ENCODE results near the gene ZNF354C. TPM values are rescaled to one million over a fixed set of nuclear protein-coding genes. Genes with fewer than 3 reads are reported as not detected.

ZNF354C gene
- total and polyA plus RNA-seq, 7 donors = 0.23 to 12.1 (median 7.7) TPM

DNA sequence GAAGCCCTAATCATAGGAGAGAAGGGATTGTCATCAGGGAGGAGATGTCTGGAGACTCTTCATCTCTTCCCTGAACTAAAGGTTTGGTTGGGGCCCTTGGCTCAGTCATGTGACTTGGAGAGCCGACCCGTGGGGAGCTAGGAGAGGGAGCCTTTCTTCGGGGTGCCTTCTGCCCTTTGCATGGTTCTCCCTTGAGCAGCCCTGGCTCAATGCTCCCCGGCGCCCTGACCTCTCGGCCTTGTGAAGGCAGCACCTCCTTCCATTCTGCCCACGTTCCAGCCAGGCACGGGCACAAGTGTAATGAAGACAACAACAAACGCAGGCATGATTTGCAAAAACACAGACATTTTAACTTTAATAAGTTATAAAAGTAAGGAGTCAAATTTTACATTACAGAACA is 50.4 kb downstream of the ZNF354C start:
- no peak for DNase-seq
- intact Hi-C loops (cut with DNase I) = no loop called here
- TF ChIP-seq CTCF (IDR thresholded peaks at IDR 0.05) (no peak), EP300 (IDR thresholded peaks at IDR 0.05) (no peak), POLR2A (IDR thresholded peaks at IDR 0.05) (no peak), POLR2AphosphoS5 (IDR thresholded peaks at IDR 0.05) (no peak)
- Histone ChIP-seq H3K4me1 (no peaks in the 10 kb centered on the region), H3K27me3 (no peaks in the 10 kb centered on the region), H3K9me3 (peaks cover 7 to 38% (median 17%) of the 10 kb centered on the region in 4 donors), H3K36me3 (peaks cover 0 to 13% (median 7%) of the 10 kb centered on the region in 4 donors), H3K27ac (no peak overlapping the region), H3K4me3 (no peak overlapping the region)
- 84 to 93% methylated on average over 9 of the region's 9 CpGs for WGBS, 2 donors

- 83 to 87% methylated on average over 21 of the region's 21 CpGs for WGBS, 2 donors
- no peak for DNase-seq
- TF ChIP-seq POLR2A (IDR thresholded peaks at IDR 0.05) (no peak), POLR2AphosphoS5 (IDR thresholded peaks at IDR 0.05) (no peak), EP300 (IDR thresholded peaks at IDR 0.05) (no peak), CTCF (IDR thresholded peaks at IDR 0.05) (no peak)
These were observed 51.4 kb downstream of the ZNF354C start for GRCh38 chr5:179111267-179112207.

DNA sequence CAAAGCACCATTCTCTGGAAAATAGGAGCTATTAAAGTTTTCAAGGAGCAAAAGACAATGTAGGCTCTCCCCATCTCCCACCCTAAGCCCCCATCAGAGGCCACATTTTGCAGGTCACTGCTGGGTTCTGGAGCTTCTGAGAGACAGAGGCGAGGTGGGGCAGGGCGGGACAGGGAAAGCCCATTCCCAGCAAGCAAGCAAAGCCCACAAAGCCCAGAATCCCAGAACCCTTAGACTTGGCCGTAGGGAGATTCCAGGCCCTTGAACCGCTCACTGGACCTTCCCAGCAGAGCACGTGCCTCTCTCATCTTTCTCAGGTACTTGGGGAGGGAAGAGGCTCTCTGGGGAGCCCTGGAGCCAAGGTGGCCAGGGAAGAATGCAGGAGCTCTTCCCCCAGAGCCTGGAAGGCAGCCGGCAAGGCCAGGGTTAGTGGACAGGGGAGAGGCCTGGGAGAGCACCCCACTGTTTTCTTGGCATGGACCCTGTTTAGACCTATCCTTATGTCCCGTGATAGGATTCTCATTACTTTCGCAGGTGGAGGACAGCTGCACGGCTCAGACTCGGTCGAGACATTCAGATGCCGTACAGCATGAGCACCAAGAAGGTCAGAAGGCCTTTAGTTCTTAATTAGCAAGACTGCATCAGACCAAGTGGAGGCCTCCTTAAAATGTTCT is 52.4 kb downstream of the ZNF354C start:
- H3K27me3 ChIP-seq = no peaks in the 10 kb centered on the region
- no peaks in the 10 kb centered on the region for H3K4me1 ChIP-seq
- no peak overlapping the region for H3K27ac ChIP-seq
- no peak for DNase-seq
- H3K4me3 ChIP-seq = no peak overlapping the region
- H3K9me3 ChIP-seq = peaks cover 7 to 37% (median 15%) of the 10 kb centered on the region in 4 donors
- peaks cover 0 to 13% (median 7%) of the 10 kb centered on the region in 4 donors for H3K36me3 ChIP-seq
- TF ChIP-seq CTCF (IDR thresholded peaks at IDR 0.05) (no peak), POLR2AphosphoS5 (IDR thresholded peaks at IDR 0.05) (no peak), POLR2A (IDR thresholded peaks at IDR 0.05) (no peak), EP300 (IDR thresholded peaks at IDR 0.05) (no peak)
- WGBS, 2 donors = 88 to 91% methylated on average over 12 of the region's 12 CpGs
- intact Hi-C loops (cut with DNase I) = no loop called here

More at GRCh38 chr5:179111267-179112207, 51.4 kb downstream of the ZNF354C start:
- peaks cover 7 to 43% (median 17%) of the 10 kb centered on the region in 4 donors for H3K9me3 ChIP-seq
- H3K36me3 ChIP-seq = peaks cover 0 to 13% (median 7%) of the 10 kb centered on the region in 4 donors
- intact Hi-C loops (cut with DNase I) = no loop called here
- H3K4me3 ChIP-seq = no peak overlapping the region
- H3K27ac ChIP-seq = no peak overlapping the region
- H3K4me1 ChIP-seq = no peaks in the 10 kb centered on the region
- H3K27me3 ChIP-seq = no peaks in the 10 kb centered on the region

- WGBS, 2 donors = 91 to 93% methylated on average over 13 of the region's 13 CpGs
- Histone ChIP-seq H3K4me3 (no peak overlapping the region), H3K27ac (no peak overlapping the region), H3K4me1 (no peaks in the 10 kb centered on the region), H3K9me3 (peaks cover 7 to 36% (median 13%) of the 10 kb centered on the region in 4 donors), H3K36me3 (peaks cover 0 to 13% (median 7%) of the 10 kb centered on the region in 4 donors), H3K27me3 (no peaks in the 10 kb centered on the region)
- intact Hi-C loops (cut with DNase I) = no loop called here
- no peak for DNase-seq
- TF ChIP-seq POLR2A (IDR thresholded peaks at IDR 0.05) (no peak), POLR2AphosphoS5 (IDR thresholded peaks at IDR 0.05) (no peak), EP300 (IDR thresholded peaks at IDR 0.05) (no peak), CTCF (IDR thresholded peaks at IDR 0.05) (no peak)
These were observed 53.0 kb downstream of the ZNF354C start for GRCh38 chr5:179113143-179113530.
